ENCODE results near the gene KCNQ1.

GRCh38 chr11:2747248-2748027 is 302.6 kb downstream of the KCNQ1 start:
- TF ChIP-seq CTCF (IDR thresholded peaks at IDR 0.05; ENCODE audit: low read length), result no peak
- no peak for TF ChIP-seq EZH2 (IDR thresholded peaks at IDR 0.05; ENCODE audit: borderline replicate concordance, low read length)
